Measurements from ENCODE around the gene C2CD2L.

DNA sequence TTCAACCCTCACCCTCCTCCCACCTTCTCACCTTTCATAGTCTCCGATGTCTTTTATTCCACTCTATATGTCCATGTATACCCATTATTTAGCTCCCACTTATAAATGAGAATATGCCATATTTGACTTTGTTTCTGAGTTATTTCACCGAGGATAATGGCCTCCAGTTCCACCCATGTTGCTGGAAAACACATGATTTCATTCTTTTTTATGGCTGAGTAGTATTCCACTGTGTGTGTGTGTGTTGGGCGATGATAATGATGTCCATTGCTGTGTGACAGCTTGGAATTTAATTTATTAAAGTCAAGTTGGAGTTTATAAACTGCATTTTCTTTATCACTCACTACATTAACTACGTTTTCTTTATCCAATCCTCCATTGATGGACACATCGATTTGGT is 11.1 kb downstream of the C2CD2L start:
- no peak for TF ChIP-seq BHLHE40 (IDR thresholded peaks at IDR 0.05; ENCODE audit: borderline replicate concordance)
- no peak for TF ChIP-seq FOXA1 (IDR thresholded peaks at IDR 0.05)
- no peak for TF ChIP-seq CTBP1 (IDR thresholded peaks at IDR 0.05; ENCODE audit: borderline replicate concordance)
- TF ChIP-seq, protein P1, sequence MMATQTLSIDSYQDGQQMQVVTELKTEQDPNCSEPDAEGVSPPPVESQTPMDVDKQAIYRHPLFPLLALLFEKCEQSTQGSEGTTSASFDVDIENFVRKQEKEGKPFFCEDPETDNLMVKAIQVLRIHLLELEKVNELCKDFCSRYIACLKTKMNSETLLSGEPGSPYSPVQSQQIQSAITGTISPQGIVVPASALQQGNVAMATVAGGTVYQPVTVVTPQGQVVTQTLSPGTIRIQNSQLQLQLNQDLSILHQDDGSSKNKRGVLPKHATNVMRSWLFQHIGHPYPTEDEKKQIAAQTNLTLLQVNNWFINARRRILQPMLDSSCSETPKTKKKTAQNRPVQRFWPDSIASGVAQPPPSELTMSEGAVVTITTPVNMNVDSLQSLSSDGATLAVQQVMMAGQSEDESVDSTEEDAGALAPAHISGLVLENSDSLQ (IDR thresholded peaks at IDR 0.05), result no peak
- no peak for TF ChIP-seq NFRKB (IDR thresholded peaks at IDR 0.05)
- TF ChIP-seq FOXM1 (IDR thresholded peaks at IDR 0.05; ENCODE audit: borderline replicate concordance), result no peak
- no peak for TF ChIP-seq HDGF (IDR thresholded peaks at IDR 0.05; ENCODE audit: borderline replicate concordance)
- TF ChIP-seq L3MBTL2 (conservative IDR thresholded peaks at IDR 0.05), result no peak
- TF ChIP-seq ARNT (IDR thresholded peaks at IDR 0.05), result no peak
- no peak for TF ChIP-seq FOXK2 (IDR thresholded peaks at IDR 0.05)
- no peak for TF ChIP-seq SP1 (IDR thresholded peaks at IDR 0.05)
